ENCODE results near the gene SPACA7.

Gene SPACA7

GRCh38 chr13:112376050-112376681 is at the start of gene SPACA7:
TSS of gene SPACA7 (plus strand) at chr13:112376355. CDS start at chr13:112376386, 31 bp downstream.
- POLR2A ChIA-PET, result no interaction called here
- TF ChIP-seq BHLHE40 (IDR thresholded peaks at IDR 0.05; ENCODE audit: borderline replicate concordance) (no peak), SUZ12 (IDR thresholded peaks at IDR 0.05) (no peak), TARDBP (IDR thresholded peaks at IDR 0.05) (no peak)
- DNase-seq (ENCODE audit: extremely low spot score), result no peak
- CTCF ChIA-PET, result no interaction called here

- TF ChIP-seq FOXM1 (IDR thresholded peaks at IDR 0.05; ENCODE audit: borderline replicate concordance), result no peak
- no peak for DNase-seq (ENCODE audit: extremely low spot score)
- ChIA-PET CTCF (no interaction called here), POLR2A (no interaction called here)
Measured at GRCh38 chr13:112326821-112327370, 49.3 kb upstream of the SPACA7 start.

GRCh38 chr13:112328936-112329335 is 47.2 kb upstream of the SPACA7 start:
- POLR2A ChIA-PET, result no interaction called here
- CTCF ChIA-PET, result no interaction called here
- no peak for DNase-seq (ENCODE audit: extremely low spot score)
- TF ChIP-seq PKNOX1 (IDR thresholded peaks at IDR 0.05) (no peak), FOXM1 (IDR thresholded peaks at IDR 0.05; ENCODE audit: borderline replicate concordance) (no peak), SP1 (IDR thresholded peaks at IDR 0.05) (no peak)

GRCh38 chr13:112329376-112329775 is 46.8 kb upstream of the SPACA7 start:
- ChIA-PET CTCF (no interaction called here), POLR2A (no interaction called here)
- no peak for TF ChIP-seq ELF4 (IDR thresholded peaks at IDR 0.05)
- TF ChIP-seq SUZ12 (IDR thresholded peaks at IDR 0.05), result no peak
- no peak for TF ChIP-seq CTBP1 (IDR thresholded peaks at IDR 0.05; ENCODE audit: borderline replicate concordance)
- no peak for TF ChIP-seq ARNT (IDR thresholded peaks at IDR 0.05)
- no peak for TF ChIP-seq L3MBTL2 (conservative IDR thresholded peaks at IDR 0.05)
- no peak for TF ChIP-seq FOXM1 (IDR thresholded peaks at IDR 0.05; ENCODE audit: borderline replicate concordance)
- TF ChIP-seq PKNOX1 (IDR thresholded peaks at IDR 0.05), result no peak
- TF ChIP-seq SP1 (IDR thresholded peaks at IDR 0.05), result no peak
- no peak for TF ChIP-seq HDGF (IDR thresholded peaks at IDR 0.05; ENCODE audit: borderline replicate concordance)
- TF ChIP-seq TARDBP (IDR thresholded peaks at IDR 0.05), result no peak
- TF ChIP-seq FOXK2 (IDR thresholded peaks at IDR 0.05), result no peak
- no peak for TF ChIP-seq FOXA1 (IDR thresholded peaks at IDR 0.05)
- TF ChIP-seq BHLHE40 (IDR thresholded peaks at IDR 0.05; ENCODE audit: borderline replicate concordance), result no peak
- DNase-seq (ENCODE audit: extremely low spot score), result no peak

- ChIA-PET CTCF (no interaction called here), POLR2A (no interaction called here)
- no peak for DNase-seq (ENCODE audit: extremely low spot score)
- TF ChIP-seq CTBP1 (IDR thresholded peaks at IDR 0.05; ENCODE audit: borderline replicate concordance) (no peak), PKNOX1 (IDR thresholded peaks at IDR 0.05) (no peak), LEF1 (IDR thresholded peaks at IDR 0.05; ENCODE audit: borderline replicate concordance) (no peak), BHLHE40 (IDR thresholded peaks at IDR 0.05; ENCODE audit: borderline replicate concordance) (no peak), SUZ12 (IDR thresholded peaks at IDR 0.05) (no peak), FOXA1 (IDR thresholded peaks at IDR 0.05) (no peak), ELF4 (IDR thresholded peaks at IDR 0.05) (no peak), FOXK2 (IDR thresholded peaks at IDR 0.05) (no peak), FOXM1 (IDR thresholded peaks at IDR 0.05; ENCODE audit: borderline replicate concordance) (no peak), L3MBTL2 (conservative IDR thresholded peaks at IDR 0.05) (no peak), TARDBP (IDR thresholded peaks at IDR 0.05) (no peak), NFRKB (IDR thresholded peaks at IDR 0.05) (no peak), SP1 (IDR thresholded peaks at IDR 0.05) (no peak), HDGF (IDR thresholded peaks at IDR 0.05; ENCODE audit: borderline replicate concordance) (no peak), ARNT (IDR thresholded peaks at IDR 0.05) (no peak)
Measured at GRCh38 chr13:112330066-112330465, 46.1 kb upstream of the SPACA7 start.

- no peak for TF ChIP-seq PKNOX1 (IDR thresholded peaks at IDR 0.05)
- no peak for TF ChIP-seq ELF4 (IDR thresholded peaks at IDR 0.05)
- no peak for TF ChIP-seq ARNT (IDR thresholded peaks at IDR 0.05)
- TF ChIP-seq HDGF (IDR thresholded peaks at IDR 0.05; ENCODE audit: borderline replicate concordance), result no peak
- TF ChIP-seq FOXM1 (IDR thresholded peaks at IDR 0.05; ENCODE audit: borderline replicate concordance), result no peak
- no peak for TF ChIP-seq CTBP1 (IDR thresholded peaks at IDR 0.05; ENCODE audit: borderline replicate concordance)
- no peak for TF ChIP-seq LEF1 (IDR thresholded peaks at IDR 0.05; ENCODE audit: borderline replicate concordance)
- TF ChIP-seq SUZ12 (IDR thresholded peaks at IDR 0.05), result no peak
- TF ChIP-seq BHLHE40 (IDR thresholded peaks at IDR 0.05; ENCODE audit: borderline replicate concordance), result no peak
- no peak for TF ChIP-seq SP1 (IDR thresholded peaks at IDR 0.05)
- no peak for TF ChIP-seq FOXK2 (IDR thresholded peaks at IDR 0.05)
- no peak for TF ChIP-seq NFRKB (IDR thresholded peaks at IDR 0.05)
- no peak for TF ChIP-seq L3MBTL2 (conservative IDR thresholded peaks at IDR 0.05)
- TF ChIP-seq FOXA1 (IDR thresholded peaks at IDR 0.05), result no peak
- no peak for TF ChIP-seq TARDBP (IDR thresholded peaks at IDR 0.05)
- no peak for TF ChIP-seq ZNF384 (IDR thresholded peaks at IDR 0.05)
- DNase-seq (ENCODE audit: extremely low spot score), result no peak
- CTCF ChIA-PET, result no interaction called here
- POLR2A ChIA-PET, result no interaction called here
Measured at GRCh38 chr13:112330479-112331381, 45.4 kb upstream of the SPACA7 start.

All from HEK293T (cell line).